Ramos (cell line): Measurements from ENCODE around the gene DVL1.
"Not testable (repeated sequence)": the region's sequence is repeated elsewhere in the genome, so short reads cannot be mapped to it uniquely, and the experiment has no call there.

ENCODE experiments used
- in situ Hi-C: fragments of 300-500 bp; cut with MboI; formaldehyde crosslinking; loops from one replicate; pipeline ENCODE4 v1.14.3; 2022; ENCODE audit warnings: low sequenced_read_pairs; ENCODE audit not compliant: unreplicated experiment

The DVL1 gene

GRCh38 chr1:1373815-1374588 is 24.8 kb upstream of the DVL1 start:
- in situ Hi-C loops, result no loop called here

- in situ Hi-C loops, result no loop called here
These were observed 24.0 kb upstream of the DVL1 start for GRCh38 chr1:1373051-1373814.

GRCh38 chr1:1371746-1372711 is 22.8 kb upstream of the DVL1 start:
- in situ Hi-C loops, result no loop called here

GRCh38 chr1:1371364-1371745 is 22.1 kb upstream of the DVL1 start:
- in situ Hi-C loops, result no loop called here

GRCh38 chr1:1370771-1371300 is 21.6 kb upstream of the DVL1 start:
- in situ Hi-C loops, result no loop called here

GRCh38 chr1:1370094-1370493 is 20.9 kb upstream of the DVL1 start:
- in situ Hi-C loops, result not testable (repeated sequence)

- in situ Hi-C loops, result no loop called here
These were observed 18.1 kb upstream of the DVL1 start for GRCh38 chr1:1367315-1367714.

- in situ Hi-C loops, result no loop called here
These were observed 17.5 kb upstream of the DVL1 start for GRCh38 chr1:1366699-1367066.

GRCh38 chr1:1365875-1366698 is 16.9 kb upstream of the DVL1 start:
- in situ Hi-C loops, result no loop called here

- in situ Hi-C loops, result no loop called here
These were observed 15.0 kb upstream of the DVL1 start for GRCh38 chr1:1364266-1364665.

- in situ Hi-C loops, result no loop called here
These were observed 12.8 kb upstream of the DVL1 start for GRCh38 chr1:1361982-1362423.

- in situ Hi-C loops, result no loop called here
These were observed 12.2 kb upstream of the DVL1 start for GRCh38 chr1:1361233-1361981.

- in situ Hi-C loops, result no loop called here
These were observed 11.4 kb upstream of the DVL1 start for GRCh38 chr1:1360506-1361169.

GRCh38 chr1:1359664-1360468 is 10.6 kb upstream of the DVL1 start:
- in situ Hi-C loops, result no loop called here

- in situ Hi-C loops, result no loop called here
These were observed 10.1 kb upstream of the DVL1 start for GRCh38 chr1:1359308-1359663.

- in situ Hi-C loops, result no loop called here
These were observed 9.4 kb upstream of the DVL1 start, which contains the start of gene MXRA8 for GRCh38 chr1:1358433-1359271. MXRA8 (minus strand) TSS chr1:1358555; CDS start chr1:1358504, 51 bp downstream.
